ENCODE results near the gene ZCCHC17. TPM values are rescaled to one million over a fixed set of nuclear protein-coding genes. Genes with fewer than 3 reads are reported as not detected.

ZCCHC17 gene
- total RNA-seq, 1 experiment from 2014 or later: 42.0 TPM

- TF ChIP-seq STAT6 (CRISPR knock-in tag; conservative IDR thresholded peaks at IDR 0.05; ENCODE audit: low read depth): no peak
- TF ChIP-seq MXD4 (CRISPR knock-in tag; IDR thresholded peaks at IDR 0.05; ENCODE audit: borderline replicate concordance): no peak
- no peak for TF ChIP-seq NFATC4 (CRISPR knock-in tag; IDR thresholded peaks at IDR 0.05)
These were observed 48.6 kb upstream of the ZCCHC17 start (continued) for GRCh38 chr1:31248276-31248675.

DNA sequence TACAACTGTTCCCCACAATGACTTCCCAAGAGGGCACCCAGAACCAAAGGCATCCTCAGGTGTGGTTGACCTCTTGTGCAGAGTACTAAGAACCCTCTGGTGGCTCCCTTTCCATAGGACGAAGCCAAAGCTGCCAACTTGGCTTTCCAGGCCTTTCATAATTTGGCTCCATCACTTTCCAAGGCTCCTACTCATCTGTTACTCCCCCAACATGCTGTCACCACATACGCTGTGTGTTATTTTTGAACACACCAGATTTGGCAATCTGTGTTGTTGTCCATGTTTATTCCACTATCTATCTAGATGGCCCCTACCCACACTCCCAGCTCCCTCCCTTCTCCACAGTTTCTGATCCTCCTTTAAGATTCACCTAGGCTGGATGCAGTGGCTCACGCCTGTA, 47.0 kb upstream of the ZCCHC17 start:
- H3K27me3 Mint-ChIP-seq (ENCODE audit: low read depth): no peaks in the 10 kb centered on the region; the same call in 1 of the 2 replicates
- TF ChIP-seq ZNF396 (CRISPR knock-in tag; IDR thresholded peaks at IDR 0.05; ENCODE audit: borderline replicate concordance): no peak
- TF ChIP-seq SMAD4 (CRISPR knock-in tag; IDR thresholded peaks at IDR 0.05): no peak
- no peak for TF ChIP-seq GABPB1 (CRISPR knock-in tag; IDR thresholded peaks at IDR 0.05)
- no peak for TF ChIP-seq MXD4 (CRISPR knock-in tag; IDR thresholded peaks at IDR 0.05; ENCODE audit: borderline replicate concordance)
- no peak for TF ChIP-seq ATF1 (CRISPR knock-in tag; IDR thresholded peaks at IDR 0.05)
- no peak for TF ChIP-seq CTCF (IDR thresholded peaks at IDR 0.05)
- no peak for TF ChIP-seq ELF4 (CRISPR knock-in tag; IDR thresholded peaks at IDR 0.05; ENCODE audit: low read depth)
- no peak for TF ChIP-seq SMAD3 (CRISPR knock-in tag; IDR thresholded peaks at IDR 0.05; ENCODE audit: borderline replicate concordance)
- TF ChIP-seq IRF2 (CRISPR knock-in tag; IDR thresholded peaks at IDR 0.05; ENCODE audit: borderline replicate concordance, low read depth): no peak
- TF ChIP-seq PREB (CRISPR knock-in tag; IDR thresholded peaks at IDR 0.05; ENCODE audit: borderline replicate concordance): no peak
- no peak for TF ChIP-seq NR1H2 (CRISPR knock-in tag; IDR thresholded peaks at IDR 0.05)
- TF ChIP-seq ZNF532 (CRISPR knock-in tag; IDR thresholded peaks at IDR 0.05; ENCODE audit: borderline replicate concordance): no peak
- H3K27ac Mint-ChIP-seq: no peak overlapping the region
- no peaks in the 10 kb centered on the region for H3K4me1 Mint-ChIP-seq
- H3K4me3 Mint-ChIP-seq: no peak overlapping the region
- ATAC-seq (no peak), DNase-seq (ENCODE audit: low spot score) (no peak)
- CTCF ChIA-PET: interaction anchor here (0.5 to 1.3 kb wide), 3 partner anchors 55 to 94 kb away, joined by 3 to 5 read pairs (median 3); no protein-coding TSS in a partner anchor
- POLR2A ChIA-PET: no interaction called here
- no peaks in the 10 kb centered on the region for H3K36me3 Mint-ChIP-seq
- H3K9me3 Mint-ChIP-seq: no peaks in the 10 kb centered on the region

Measured in WTC11 (cell line).